Effector memory CD8-positive, alpha-beta T cell (primary cell): ENCODE results near the gene GMFB.
"Not testable (repeated sequence)": the region's sequence is repeated elsewhere in the genome, so short reads cannot be mapped to it uniquely, and the experiment has no call there.

Experiments
- ATAC-seq: fragments of 150-1000 bp; cut with Tn5 transposase; replicated peaks from 2 replicates; pipeline ENCODE4 v1.10.0; 2021; ENCODE audit warnings: mild to moderate bottlenecking, moderate library complexity
- DNase-seq, 3 experiments: peaks; one replicate each; pipeline ENCODE4 v3.0.0; 2021
- H3K27ac Mint-ChIP-seq, 2 donors: one replicate each; pipeline ENCODE4 v1.8.0; 2022; ENCODE audit warnings: mild to moderate bottlenecking in 2 of 2, mixed read lengths in 2 of 2, moderate library complexity in 2 of 2
- H3K27me3 Mint-ChIP-seq, 2 donors: one replicate each; pipeline ENCODE4 v1.8.0; 2022; ENCODE audit warnings: mixed read lengths in 2 of 2
- H3K36me3 Mint-ChIP-seq: one replicate; pipeline ENCODE4 v1.8.0; 2022; ENCODE audit warnings: mild to moderate bottlenecking, moderate library complexity, mixed read lengths; ENCODE audit not compliant: insufficient read depth
- H3K4me1 Mint-ChIP-seq, 2 donors: one replicate each; pipeline ENCODE4 v1.8.0; 2022; ENCODE audit warnings: low read depth in 2 of 2, mixed read lengths in 2 of 2
- H3K4me3 Mint-ChIP-seq, 2 donors: one replicate each; pipeline ENCODE4 v1.8.0; 2022; ENCODE audit warnings: mild to moderate bottlenecking in 2 of 2, mixed read lengths in 2 of 2, moderate library complexity in 2 of 2
- H3K9me3 Mint-ChIP-seq, 2 donors: one replicate each; pipeline ENCODE4 v1.8.0; 2022; ENCODE audit warnings: mixed read lengths in 2 of 2

GMFB gene

DNA sequence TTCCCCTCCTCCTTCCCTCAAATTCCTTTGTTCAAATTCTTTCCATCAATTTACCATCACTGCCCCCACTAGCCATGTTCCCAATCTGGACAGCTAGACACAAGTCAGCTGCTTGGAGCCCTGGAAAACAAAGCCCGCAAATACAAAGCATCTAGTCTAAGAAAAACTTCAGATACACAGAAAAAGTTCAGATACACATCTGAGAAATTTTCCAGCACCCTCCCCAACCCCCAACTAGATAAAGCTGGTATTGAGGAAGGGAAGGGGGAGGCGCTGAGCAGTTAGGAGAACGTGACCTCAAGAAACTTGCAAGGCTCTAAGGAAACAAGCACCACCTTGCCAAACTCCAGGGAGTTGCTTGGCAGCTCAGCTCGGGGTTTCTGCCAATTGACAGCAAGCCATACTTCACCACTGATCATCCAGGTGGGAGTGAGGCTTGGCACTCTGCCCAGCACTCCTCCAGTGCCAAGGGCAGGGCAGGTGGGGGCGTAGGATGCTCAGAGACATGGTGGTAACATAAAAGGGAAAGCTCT lies 42.6 kb downstream of the GMFB start:
- Mint-ChIP-seq H3K4me1 (peaks cover 6 to 9% of the 10 kb centered on the region in 2 donors), H3K9me3 (no peaks in the 10 kb centered on the region), H3K27ac (no peak overlapping the region), H3K36me3 (peaks cover 11% of the 10 kb centered on the region), H3K4me3 (no peak overlapping the region), H3K27me3 (peaks cover 25 to 41% of the 10 kb centered on the region in 2 donors)
- DNase-seq (no peak), ATAC-seq (no peak)

DNA sequence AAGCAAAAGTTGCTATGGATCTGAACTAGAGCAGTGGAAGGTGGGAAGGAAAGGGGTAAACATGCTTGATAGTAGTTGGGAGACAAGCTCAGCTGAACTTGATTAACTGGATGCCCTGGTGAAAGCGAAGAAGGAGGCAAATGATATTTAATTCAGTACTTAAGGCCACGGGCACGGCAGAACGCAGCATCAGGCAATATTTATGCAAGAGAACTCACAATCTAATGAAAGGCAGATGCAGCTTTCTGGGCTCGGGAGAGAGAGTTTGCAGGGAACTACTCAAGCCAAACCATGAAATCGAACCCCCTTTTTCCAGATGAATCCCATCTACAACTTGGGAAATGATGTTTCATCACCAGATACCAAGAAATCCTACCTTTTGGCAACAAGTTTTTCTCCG lies 44.1 kb downstream of the GMFB start:
- Mint-ChIP-seq H3K9me3 (no peaks in the 10 kb centered on the region), H3K27ac (no peak overlapping the region), H3K36me3 (peaks cover 16% of the 10 kb centered on the region), H3K4me3 (no peak overlapping the region), H3K4me1 (peaks cover 10 to 18% of the 10 kb centered on the region in 2 donors), H3K27me3 (peaks cover 17 to 32% of the 10 kb centered on the region in 2 donors)
- ATAC-seq (no peak), DNase-seq (no peak)

DNA sequence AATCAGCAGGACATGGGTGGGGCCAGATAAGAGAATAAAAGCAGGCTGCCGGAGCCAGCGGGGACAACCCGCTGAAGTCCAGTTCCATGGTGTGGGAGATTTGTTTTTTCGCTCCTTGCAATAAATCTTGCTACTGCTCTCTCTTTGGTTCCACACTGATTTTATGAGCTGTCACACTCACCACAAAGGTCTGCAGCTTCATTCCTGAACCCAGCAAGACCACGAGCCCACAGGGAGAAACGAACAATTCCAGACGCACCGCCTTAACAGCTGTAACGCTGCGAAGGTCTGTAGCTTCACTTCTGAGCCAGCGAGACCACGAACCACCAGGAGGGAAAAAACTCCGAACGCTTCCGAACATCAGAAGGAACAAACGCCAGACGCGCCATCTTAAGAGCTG lies 44.8 kb downstream of the GMFB start:
- Mint-ChIP-seq H3K27ac (no peak overlapping the region), H3K9me3 (no peaks in the 10 kb centered on the region), H3K4me3 (no peak overlapping the region), H3K4me1 (peaks cover 16 to 25% of the 10 kb centered on the region in 2 donors), H3K27me3 (peaks cover 17 to 26% of the 10 kb centered on the region in 2 donors), H3K36me3 (peaks cover 18% of the 10 kb centered on the region)
- ATAC-seq (no peak), DNase-seq (no peak)

DNA sequence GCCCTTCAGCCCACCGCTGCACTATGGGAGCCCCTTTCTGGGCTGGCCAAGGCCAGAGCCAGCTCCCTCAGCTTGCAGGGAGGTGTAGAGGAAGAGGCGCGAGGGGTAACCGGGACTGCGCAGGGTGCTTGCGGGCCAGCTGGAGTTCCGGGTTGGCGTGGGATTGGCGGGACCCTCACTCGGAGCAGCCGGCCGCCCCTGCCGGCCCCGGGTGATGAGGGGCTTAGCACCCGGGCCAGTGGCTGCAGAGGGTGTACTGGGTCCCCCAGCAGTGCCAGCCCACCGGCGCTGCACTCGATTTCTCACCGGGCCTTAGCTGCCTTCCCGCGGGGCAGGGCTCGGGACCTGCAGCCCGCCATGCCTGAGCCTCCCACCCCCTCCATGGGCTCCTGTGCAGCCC lies 45.8 kb downstream of the GMFB start:
- H3K27ac Mint-ChIP-seq, H3K4me3 Mint-ChIP-seq, DNase-seq, ATAC-seq, H3K9me3 Mint-ChIP-seq: not testable (repeated sequence)
- Mint-ChIP-seq H3K36me3 (peaks cover 18% of the 10 kb centered on the region), H3K27me3 (peaks cover 16 to 22% of the 10 kb centered on the region in 2 donors), H3K4me1 (peaks cover 18 to 30% of the 10 kb centered on the region in 2 donors)

DNA sequence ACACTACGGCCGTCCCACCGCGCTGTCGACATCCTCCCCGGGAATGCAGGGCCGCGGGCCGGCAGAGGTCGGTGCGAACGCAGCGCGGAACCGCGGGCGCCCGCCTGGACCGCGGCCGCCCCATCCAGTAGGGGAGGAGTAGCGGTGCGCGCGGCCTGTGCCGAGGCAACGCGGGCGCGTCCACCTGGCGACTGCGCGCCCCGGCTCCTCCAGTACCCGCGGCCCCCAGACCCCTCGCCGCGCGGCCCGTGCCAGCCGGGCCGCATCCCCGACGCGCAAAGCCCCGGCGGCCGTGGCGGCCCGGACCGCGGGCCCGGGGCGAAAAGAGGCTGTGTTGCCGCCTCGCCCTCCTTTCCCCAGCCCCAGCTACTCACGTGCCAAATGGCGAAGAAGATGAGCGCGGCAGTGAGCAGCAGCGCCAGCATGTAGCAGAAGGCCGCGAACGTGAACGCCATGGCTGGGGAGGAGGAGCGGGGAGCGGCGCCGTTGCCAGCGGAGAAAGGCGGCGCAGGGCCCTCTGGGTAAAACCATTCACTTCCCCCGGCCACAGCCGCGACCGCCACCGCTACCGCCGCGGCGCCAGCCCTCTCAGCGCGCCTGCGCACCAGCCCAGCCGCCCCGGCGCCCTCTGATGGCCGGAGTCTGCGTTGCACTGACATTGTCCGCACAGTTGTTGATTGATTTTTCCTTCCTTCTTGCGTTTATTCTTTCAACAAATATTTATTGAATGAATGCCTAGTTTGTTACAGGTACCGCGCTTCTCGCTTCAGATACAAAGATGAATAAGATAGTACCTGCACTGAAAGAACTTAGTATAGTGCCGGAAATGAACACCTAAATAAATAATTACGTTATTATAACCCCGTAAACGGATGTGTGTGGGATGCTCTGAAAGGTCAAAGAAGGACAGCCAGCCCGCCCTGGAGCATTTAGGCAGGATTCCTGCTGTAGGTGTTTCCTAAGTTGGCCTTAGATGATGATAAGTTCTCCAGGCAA lies 47.6 kb downstream of the GMFB start, which contains the start of gene CNIH1:
CNIH1 (minus strand) TSS at position 502 of the 996 bp plus-strand sequence; CDS start at position 455, 47 bp downstream.
- peak within 1 kb of the TSS; percentile 88 to 97 for H3K27ac Mint-ChIP-seq
- no peaks in the 10 kb centered on the region for H3K9me3 Mint-ChIP-seq
- peak; percentile 94 to 97 (median 97) for DNase-seq
- H3K4me3 Mint-ChIP-seq: peak within 1 kb of the TSS; percentile 85 to 93
- peaks cover 10 to 15% of the 10 kb centered on the region in 2 donors for H3K27me3 Mint-ChIP-seq
- H3K4me1 Mint-ChIP-seq: peaks cover 26 to 42% of the 10 kb centered on the region in 2 donors
- ATAC-seq: peak; percentile 94
- peaks cover 15% of the 10 kb centered on the region for H3K36me3 Mint-ChIP-seq

DNA sequence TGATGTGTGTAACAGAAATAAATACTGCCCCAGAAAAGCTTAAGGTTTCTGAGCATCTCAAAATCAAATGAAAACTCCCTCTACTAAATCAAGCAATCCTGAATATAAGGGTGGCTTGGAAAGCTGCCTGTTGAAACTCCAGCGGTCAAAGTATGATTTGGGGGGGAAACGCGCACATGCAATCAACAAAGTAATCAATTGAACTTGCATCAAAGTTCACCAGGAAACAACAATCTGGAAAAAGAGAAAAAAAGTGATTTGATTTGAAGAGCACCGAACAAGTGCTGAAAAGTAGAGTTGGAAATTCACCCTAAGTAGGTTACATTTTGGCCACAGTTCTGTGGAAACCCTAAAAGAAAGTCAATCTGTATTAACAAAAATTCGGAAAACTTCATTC lies 48.3 kb downstream of the GMFB start:
- H3K4me3 Mint-ChIP-seq: peak overlapping the region; percentile 85 to 93
- H3K27me3 Mint-ChIP-seq: peaks cover 6 to 12% of the 10 kb centered on the region in 2 donors
- no peaks in the 10 kb centered on the region for H3K9me3 Mint-ChIP-seq
- H3K27ac Mint-ChIP-seq: peak overlapping the region; percentile 88 to 97
- DNase-seq: no peak
- peaks cover 15% of the 10 kb centered on the region for H3K36me3 Mint-ChIP-seq
- peaks cover 31 to 49% of the 10 kb centered on the region in 2 donors for H3K4me1 Mint-ChIP-seq
- ATAC-seq: no peak

DNA sequence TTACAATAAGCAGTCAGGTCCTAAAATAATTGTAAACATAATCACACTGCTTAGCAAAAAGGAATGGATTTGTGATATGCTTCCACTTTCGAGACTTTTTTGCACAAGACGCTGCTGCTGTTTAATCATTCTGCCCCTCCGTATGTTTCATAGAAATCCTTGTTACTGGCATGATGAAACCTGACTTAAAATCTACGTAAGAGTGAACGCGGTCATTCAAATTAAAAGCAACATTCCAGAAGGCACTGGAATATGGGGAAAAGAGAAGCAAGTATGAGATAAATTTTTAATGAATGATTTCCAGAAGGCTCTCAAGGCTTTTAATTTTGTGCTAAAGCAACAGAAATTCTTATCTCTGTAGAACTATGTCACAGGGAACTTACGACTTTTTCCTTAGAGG lies 48.7 kb downstream of the GMFB start:
- peaks cover 35 to 53% of the 10 kb centered on the region in 2 donors for H3K4me1 Mint-ChIP-seq
- DNase-seq: no peak
- no peak for ATAC-seq

DNA sequence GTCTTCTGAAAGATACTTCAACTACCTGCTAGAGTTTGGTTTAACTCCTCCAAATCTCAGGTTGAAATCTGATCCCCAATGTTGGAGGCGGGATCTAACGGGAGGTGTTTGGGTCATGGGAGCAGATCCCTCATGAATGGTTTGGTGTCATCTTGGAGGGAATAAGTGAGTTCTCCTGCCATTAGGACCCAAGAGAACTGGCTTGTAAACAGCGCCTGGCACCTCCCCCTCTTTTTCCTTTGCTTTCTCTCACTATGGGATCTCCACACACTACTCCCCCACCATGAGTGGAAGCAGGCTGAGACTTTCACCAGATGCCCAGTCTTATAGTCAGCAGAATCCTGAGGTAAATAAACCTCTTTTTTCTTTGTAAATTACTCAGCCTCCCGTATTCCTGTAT lies 50.1 kb downstream of the GMFB start:
- ATAC-seq (no peak), DNase-seq (no peak)
- peaks cover 22% of the 10 kb centered on the region for H3K36me3 Mint-ChIP-seq
- no peak overlapping the region for H3K27ac Mint-ChIP-seq
- H3K4me3 Mint-ChIP-seq: no peak overlapping the region
- peaks cover 38 to 59% of the 10 kb centered on the region in 2 donors for H3K4me1 Mint-ChIP-seq
- no peaks in the 10 kb centered on the region for H3K9me3 Mint-ChIP-seq
- no peaks in the 10 kb centered on the region for H3K27me3 Mint-ChIP-seq

More for the DNA sequence above, 48.7 kb downstream of the GMFB start:
- H3K9me3 Mint-ChIP-seq: no peaks in the 10 kb centered on the region
- H3K27ac Mint-ChIP-seq: peak overlapping the region; percentile 88 to 97
- peak overlapping the region; percentile 85 to 93 for H3K4me3 Mint-ChIP-seq
- H3K27me3 Mint-ChIP-seq: peaks cover 6 to 12% of the 10 kb centered on the region in 2 donors
- H3K36me3 Mint-ChIP-seq: peaks cover 15% of the 10 kb centered on the region

DNA sequence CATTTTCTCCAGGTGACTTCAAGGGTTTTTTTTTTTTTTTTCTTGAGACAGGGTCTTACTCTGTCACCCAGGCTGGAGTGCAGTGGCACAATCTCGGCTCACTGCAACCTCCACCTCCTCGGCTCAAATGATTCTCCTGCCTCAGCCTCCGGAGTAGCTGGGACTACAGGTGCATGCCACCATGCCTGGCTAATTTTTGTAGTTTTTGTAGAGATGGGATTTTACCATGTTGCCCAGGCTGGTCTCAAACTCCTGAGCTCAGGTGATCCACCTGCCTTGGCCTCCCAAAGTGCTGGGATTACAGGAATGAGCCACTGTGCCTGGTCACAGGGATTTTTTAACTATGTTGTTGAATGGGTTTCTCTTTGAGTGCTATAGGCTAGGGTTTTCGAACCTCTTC lies 50.8 kb downstream of the GMFB start:
- H3K27me3 Mint-ChIP-seq, H3K9me3 Mint-ChIP-seq, H3K4me3 Mint-ChIP-seq, ATAC-seq, H3K27ac Mint-ChIP-seq, DNase-seq: not testable (repeated sequence)
- Mint-ChIP-seq H3K36me3 (peaks cover 26% of the 10 kb centered on the region), H3K4me1 (peaks cover 38 to 61% of the 10 kb centered on the region in 2 donors)

DNA sequence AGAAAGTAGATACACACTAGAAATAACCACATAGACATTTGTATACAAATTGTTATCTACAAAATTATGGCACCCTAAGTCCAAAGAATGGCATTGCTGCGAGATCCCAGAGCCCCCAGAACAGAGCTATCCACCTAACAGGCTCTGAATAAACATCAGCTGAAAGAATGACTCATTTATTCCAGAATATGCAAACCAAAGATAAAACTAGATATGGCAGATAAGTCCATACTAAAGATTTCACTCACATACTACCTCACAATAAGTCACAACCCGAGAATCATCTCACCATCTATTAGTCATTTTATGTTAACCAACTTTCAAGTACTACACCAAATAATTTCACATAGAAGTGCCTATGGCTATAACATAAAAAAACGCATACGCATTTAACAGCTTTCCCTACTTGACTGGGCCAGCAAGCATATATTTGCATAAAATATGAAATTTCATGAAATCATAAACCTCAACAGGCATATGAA lies 53.2 kb downstream of the GMFB start:
- peak overlapping the region; percentile 47 to 60 for H3K4me3 Mint-ChIP-seq
- no peak for DNase-seq

DNA sequence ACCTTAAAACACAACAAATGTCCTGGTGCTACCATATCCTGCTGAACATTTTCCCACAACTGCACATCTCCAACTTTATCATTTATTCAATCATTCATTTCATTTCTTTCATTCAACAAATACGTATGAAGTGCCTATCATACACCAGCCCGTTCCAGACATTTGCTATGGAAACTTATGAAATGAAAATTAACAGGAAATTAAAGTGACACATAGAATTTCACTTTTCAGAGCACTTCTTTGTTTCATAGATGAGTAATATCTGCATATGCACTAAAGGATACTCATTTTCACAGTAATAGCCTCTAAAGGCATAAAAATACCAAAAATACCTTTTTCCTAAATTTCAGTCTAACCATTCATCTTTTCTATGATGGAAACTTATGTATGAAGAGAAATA lies 60.3 kb downstream of the GMFB start:
- no peak overlapping the region for H3K4me3 Mint-ChIP-seq
- ATAC-seq (no peak), DNase-seq (no peak)
- H3K4me1 Mint-ChIP-seq: peaks cover 1 to 11% of the 10 kb centered on the region in 2 donors
- H3K27ac Mint-ChIP-seq: no peak overlapping the region
- H3K9me3 Mint-ChIP-seq: no peaks in the 10 kb centered on the region
- H3K36me3 Mint-ChIP-seq: peaks cover 48% of the 10 kb centered on the region
- no peaks in the 10 kb centered on the region for H3K27me3 Mint-ChIP-seq

More for the DNA sequence above, 53.2 kb downstream of the GMFB start:
- H3K4me1 Mint-ChIP-seq: peaks cover 32 to 55% of the 10 kb centered on the region in 2 donors
- H3K27ac Mint-ChIP-seq: peak overlapping the region; percentile 81 to 85
- no peaks in the 10 kb centered on the region for H3K27me3 Mint-ChIP-seq
- H3K36me3 Mint-ChIP-seq: peaks cover 26% of the 10 kb centered on the region
- no peaks in the 10 kb centered on the region for H3K9me3 Mint-ChIP-seq
- ATAC-seq: peak; percentile 77

DNA sequence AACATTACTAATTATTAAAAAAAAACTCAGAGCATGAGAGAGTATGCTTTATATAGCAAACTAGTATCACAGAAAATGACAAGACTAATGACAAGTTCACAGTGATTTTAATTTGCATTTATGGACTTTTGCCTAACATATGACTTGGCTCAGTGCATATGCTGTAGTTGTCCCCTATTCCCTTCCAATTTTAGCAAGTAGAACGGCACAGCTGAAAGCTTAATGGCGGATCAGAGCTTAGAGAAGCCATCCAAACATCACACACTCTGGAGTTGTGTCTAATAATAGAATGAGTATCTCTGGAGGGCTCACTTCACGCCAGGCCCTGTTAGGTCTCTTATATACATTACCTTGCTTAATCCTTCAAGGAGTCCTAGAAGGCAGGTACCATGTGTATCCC lies 60.9 kb downstream of the GMFB start:
- ATAC-seq (no peak), DNase-seq (no peak)
- H3K4me1 Mint-ChIP-seq: peaks cover 1 to 11% of the 10 kb centered on the region in 2 donors
- no peak overlapping the region for H3K4me3 Mint-ChIP-seq
- no peak overlapping the region for H3K27ac Mint-ChIP-seq
- H3K27me3 Mint-ChIP-seq: no peaks in the 10 kb centered on the region
- H3K9me3 Mint-ChIP-seq: no peaks in the 10 kb centered on the region
- peaks cover 43% of the 10 kb centered on the region for H3K36me3 Mint-ChIP-seq

DNA sequence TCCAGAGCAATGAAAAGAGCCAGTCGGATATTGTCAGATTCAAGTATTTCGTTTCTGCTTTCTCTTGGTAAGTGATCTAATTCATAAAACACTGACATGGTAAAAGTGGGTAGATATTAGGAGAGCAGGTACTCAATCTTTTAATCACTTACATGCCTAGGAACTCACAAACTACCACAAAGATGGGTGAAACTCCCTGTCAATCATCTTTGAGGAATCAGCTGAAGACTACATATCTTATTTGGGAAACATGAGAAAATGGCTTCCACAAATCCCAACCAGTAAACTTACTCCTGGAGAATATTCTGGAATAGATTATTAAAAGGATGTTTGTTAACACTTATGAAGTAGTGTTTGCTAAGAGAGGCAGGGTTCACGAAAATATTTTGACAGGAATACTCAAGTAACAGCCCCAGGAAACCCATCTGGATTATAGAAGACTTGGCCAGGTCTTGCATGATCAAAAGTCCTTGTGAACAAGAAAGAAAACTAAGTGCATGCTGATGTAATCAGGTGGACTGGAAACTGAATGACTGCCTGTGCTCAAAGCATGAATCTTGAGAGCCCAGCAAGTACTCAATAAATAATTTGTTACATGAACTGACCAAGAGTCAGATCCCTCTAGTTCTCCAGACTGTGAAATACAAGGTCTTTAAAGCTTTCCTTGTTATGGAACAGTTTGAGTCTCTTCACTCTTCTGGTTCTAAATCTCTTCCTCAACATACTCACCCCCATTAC lies 63.1 kb downstream of the GMFB start:
- DNase-seq (no peak), ATAC-seq (no peak)
- no peaks in the 10 kb centered on the region for H3K9me3 Mint-ChIP-seq
- no peak overlapping the region for H3K27ac Mint-ChIP-seq
- peaks cover 33% of the 10 kb centered on the region for H3K36me3 Mint-ChIP-seq
- H3K27me3 Mint-ChIP-seq: no peaks in the 10 kb centered on the region
- H3K4me3 Mint-ChIP-seq: no peak overlapping the region
- H3K4me1 Mint-ChIP-seq: peaks cover 1 to 8% of the 10 kb centered on the region in 2 donors
